HG02973 (cell line): ENCODE measurements around the gene ABHD17C.
A peak's percentile ranks its signal among the peaks of the same experiment; 100 is the strongest.
"Not testable (repeated sequence)": the region's sequence is repeated elsewhere in the genome, so short reads cannot be mapped to it uniquely, and the experiment has no call there.

Experiments used
- ATAC-seq: cut with Tn5 transposase; IDR thresholded peaks from one replicate; pipeline ENCODE4 v1.9.1; 2021; ENCODE audit warnings: moderate library complexity; ENCODE audit not compliant: unreplicated experiment

Gene ABHD17C

GRCh38 chr15:80695099-80695910 lies at the start of gene ABHD17C:
Gene ABHD17C, plus strand, starts transcription at chr15:80695310. Its CDS starts 120 bp downstream, at chr15:80695430.
- ATAC-seq: peak; percentile 74

- ATAC-seq: no peak
Measured at GRCh38 chr15:80645494-80646065, 49.5 kb upstream of the ABHD17C start.

GRCh38 chr15:80647424-80647823 lies 47.7 kb upstream of the ABHD17C start:
- not testable (repeated sequence) for ATAC-seq

- no peak for ATAC-seq
Measured at GRCh38 chr15:80654299-80654698, 40.8 kb upstream of the ABHD17C start.

GRCh38 chr15:80659375-80659774 lies 35.7 kb upstream of the ABHD17C start:
- ATAC-seq: no peak

GRCh38 chr15:80660119-80660518 lies 35.0 kb upstream of the ABHD17C start:
- no peak for ATAC-seq

- ATAC-seq: no peak
Measured at GRCh38 chr15:80662129-80662528, 33.0 kb upstream of the ABHD17C start.

- ATAC-seq: no peak
Measured at GRCh38 chr15:80662757-80663553, 32.2 kb upstream of the ABHD17C start.

- ATAC-seq: no peak
Measured at GRCh38 chr15:80665151-80665550, 30.0 kb upstream of the ABHD17C start.

- no peak for ATAC-seq
Measured at GRCh38 chr15:80667936-80668335, 27.2 kb upstream of the ABHD17C start.

GRCh38 chr15:80668546-80669236 lies 26.4 kb upstream of the ABHD17C start:
- no peak for ATAC-seq

GRCh38 chr15:80669663-80670273 lies 25.3 kb upstream of the ABHD17C start:
- ATAC-seq: no peak

- ATAC-seq: no peak
Measured at GRCh38 chr15:80673561-80674244, 21.4 kb upstream of the ABHD17C start.

- no peak for ATAC-seq
Measured at GRCh38 chr15:80674245-80674614, 20.9 kb upstream of the ABHD17C start.

GRCh38 chr15:80677041-80677440 lies 18.1 kb upstream of the ABHD17C start:
- no peak for ATAC-seq

- no peak for ATAC-seq
Measured at GRCh38 chr15:80679167-80679803, 15.8 kb upstream of the ABHD17C start.

GRCh38 chr15:80679804-80680175 lies 15.3 kb upstream of the ABHD17C start:
- no peak for ATAC-seq

GRCh38 chr15:80682201-80682600 lies 12.9 kb upstream of the ABHD17C start:
- ATAC-seq: no peak

- ATAC-seq: no peak
Measured at GRCh38 chr15:80684697-80685096, 10.4 kb upstream of the ABHD17C start.

GRCh38 chr15:80685628-80686027 lies 9.5 kb upstream of the ABHD17C start:
- no peak for ATAC-seq
